Measurements from ENCODE around the gene KIF4A. TPM values are rescaled to one million over a fixed set of nuclear protein-coding genes. Genes with fewer than 3 reads are reported as not detected.

The KIF4A gene
- total and polyA plus RNA-seq, 5 donors, result 0.05 to 0.65 (median 0.28) TPM

DNA sequence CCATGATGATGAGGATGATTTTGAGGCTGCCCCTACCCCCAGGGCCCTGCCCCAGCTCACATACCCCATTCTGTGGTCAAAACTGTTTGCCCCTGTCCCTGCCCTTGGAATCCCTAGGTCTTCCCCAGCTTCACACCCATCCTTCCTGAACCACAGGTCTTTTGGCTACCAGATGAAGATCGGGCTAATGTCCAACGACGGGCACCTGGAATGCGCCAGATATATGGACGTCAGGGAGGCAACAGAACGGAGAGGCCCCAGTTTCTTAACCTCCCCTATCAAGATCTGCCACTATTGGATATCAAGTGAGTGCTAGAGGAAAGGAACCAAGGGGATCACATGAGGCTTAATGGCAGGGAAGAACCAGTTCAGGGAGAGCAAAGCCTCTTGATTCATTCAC lies 139.9 kb downstream of the KIF4A start:
- 84% methylated on average over 6 of the region's 6 CpGs for WGBS
- intact Hi-C loops (cut with DNase I), result no loop called here
- Histone ChIP-seq H3K27ac (ENCODE audit: low read length) (no peak overlapping the region), H3K27me3 (ENCODE audit: control insufficient read depth, insufficient read depth) (no peaks in the 10 kb centered on the region), H3K4me3 (ENCODE audit: low read length) (no peak overlapping the region), H3K4me1 (ENCODE audit: control insufficient read depth, insufficient read depth, low read length) (peaks cover 3% of the 10 kb centered on the region), H3K9me3 (ENCODE audit: control insufficient read depth, low read length) (no peaks in the 10 kb centered on the region)
- DNase-seq (no peak), ATAC-seq (no peak)

DNA sequence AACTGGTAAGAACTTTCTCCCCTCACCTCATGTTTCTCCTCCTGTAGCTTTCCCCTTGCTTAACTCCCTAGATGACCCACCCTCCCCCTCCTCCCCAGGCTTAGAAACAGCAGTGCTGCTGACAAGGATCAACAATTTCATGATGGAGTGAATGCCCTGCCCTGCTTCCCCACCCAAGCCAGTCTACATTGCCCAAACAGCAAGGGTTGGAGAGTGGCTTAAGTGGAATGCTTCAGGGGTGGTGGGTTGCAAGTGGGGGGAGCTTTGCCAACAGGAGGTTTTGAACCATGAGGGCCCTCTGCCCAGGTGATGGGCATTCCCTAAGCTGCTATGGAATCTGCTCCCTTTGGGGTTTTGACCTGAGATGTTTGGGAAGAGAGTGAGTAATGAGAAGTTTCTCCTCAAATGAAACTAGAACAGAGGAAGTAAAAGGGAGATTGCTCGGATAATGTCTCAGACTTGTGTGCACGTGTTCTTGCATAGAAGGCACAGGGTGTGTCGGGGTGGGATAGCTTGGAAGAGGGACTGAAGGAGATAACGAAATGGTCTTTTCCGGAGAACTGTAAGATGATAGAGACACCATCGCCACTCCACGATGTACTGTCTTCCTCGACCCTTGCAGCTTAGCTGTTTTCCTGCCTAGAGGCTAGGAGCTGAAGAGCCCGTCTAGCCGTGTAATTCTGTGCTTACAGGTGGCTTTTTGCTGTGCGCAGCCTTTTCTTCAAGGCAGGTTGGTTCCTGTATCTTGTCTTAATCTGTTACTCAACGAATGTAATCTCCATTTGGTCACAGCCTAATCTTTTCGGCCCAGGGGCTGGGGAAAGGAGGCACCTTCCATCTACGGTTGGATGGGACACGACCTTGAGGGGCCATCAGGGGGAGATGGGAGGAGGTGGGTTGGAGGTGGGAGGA lies 143.3 kb downstream of the KIF4A start:
- ATAC-seq (no peak), DNase-seq (no peak)
- intact Hi-C loops (cut with DNase I), result no loop called here
- WGBS, result 54% methylated on average over 15 of the region's 15 CpGs
- no peaks in the 10 kb centered on the region for H3K27me3 ChIP-seq (ENCODE audit: control insufficient read depth, insufficient read depth)
- peaks cover 3% of the 10 kb centered on the region for H3K4me1 ChIP-seq (ENCODE audit: control insufficient read depth, insufficient read depth, low read length)
- H3K9me3 ChIP-seq (ENCODE audit: control insufficient read depth, low read length), result no peaks in the 10 kb centered on the region
- H3K4me3 ChIP-seq (ENCODE audit: low read length), result peak overlapping the region; percentile 53
- H3K27ac ChIP-seq (ENCODE audit: low read length), result no peak overlapping the region

DNA sequence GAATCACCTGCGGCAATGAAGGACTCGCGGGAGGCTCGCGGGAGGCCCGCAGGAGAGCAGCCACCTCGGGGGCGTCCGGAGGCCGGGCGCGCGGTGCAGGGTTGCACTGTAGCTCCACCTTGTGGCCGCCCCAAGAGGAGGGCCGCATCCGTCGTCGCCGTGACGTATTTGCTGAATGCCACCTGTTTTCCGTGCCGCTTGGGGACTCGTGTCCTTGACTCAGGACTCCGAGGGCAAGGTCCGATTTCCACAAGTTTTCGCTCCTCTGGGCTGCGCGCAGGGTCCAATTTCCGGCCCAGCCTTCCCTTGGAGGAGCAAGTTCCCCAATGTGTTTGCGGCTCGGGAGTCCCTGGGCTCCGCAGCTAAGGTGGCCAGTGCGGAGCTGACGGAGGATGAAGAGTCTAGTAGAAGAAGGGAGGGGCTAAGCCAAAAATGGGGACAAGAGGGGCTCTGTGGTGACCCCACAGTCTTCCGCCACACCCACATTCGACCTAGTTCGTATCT lies 144.0 kb downstream of the KIF4A start:
- peak overlapping the region; percentile 94 for H3K27ac ChIP-seq (ENCODE audit: low read length)
- WGBS, result under 1% methylated on average over 37 of the region's 37 CpGs
- ATAC-seq, result peak; percentile 80 to 81
- peak overlapping the region; percentile 53 for H3K4me3 ChIP-seq (ENCODE audit: low read length)
- intact Hi-C loops (cut with DNase I), result no loop called here
- no peaks in the 10 kb centered on the region for H3K9me3 ChIP-seq (ENCODE audit: control insufficient read depth, low read length)
- peaks cover 3% of the 10 kb centered on the region for H3K4me1 ChIP-seq (ENCODE audit: control insufficient read depth, insufficient read depth, low read length)
- H3K27me3 ChIP-seq (ENCODE audit: control insufficient read depth, insufficient read depth), result no peaks in the 10 kb centered on the region
- DNase-seq, result peak; percentile 68 to 87 (median 81)

DNA sequence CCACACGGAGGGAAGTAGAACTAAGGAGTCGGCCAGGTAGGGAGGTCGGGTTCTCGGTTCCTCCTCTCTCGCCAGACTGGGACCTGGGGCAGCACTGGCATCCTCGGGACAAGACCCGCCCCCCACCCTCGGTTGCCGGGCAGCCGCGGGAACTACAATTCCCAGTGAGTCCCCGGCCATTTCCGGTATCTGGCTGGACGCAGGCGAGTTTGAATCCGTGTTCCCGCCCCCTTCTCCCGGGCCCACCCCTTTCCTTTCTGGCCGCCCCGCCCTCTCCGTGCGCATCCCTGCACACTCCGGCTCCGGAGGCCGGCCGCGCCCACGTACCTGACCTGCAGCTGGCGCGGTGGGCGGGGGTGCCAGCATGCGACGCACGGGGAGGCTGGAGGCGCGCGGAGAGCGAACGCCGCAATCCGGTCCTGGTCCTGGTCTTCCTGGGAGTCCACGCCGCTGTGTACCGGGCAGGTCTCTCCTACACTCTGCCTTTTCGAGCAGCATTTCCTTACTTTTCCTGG lies 144.5 kb downstream of the KIF4A start:
- ATAC-seq (peak; percentile 96 to 97), DNase-seq (peak; percentile 86 to 94 (median 93))
- peak overlapping the region; percentile 53 for H3K4me3 ChIP-seq (ENCODE audit: low read length)
- H3K27ac ChIP-seq (ENCODE audit: low read length), result peak overlapping the region; percentile 94
- WGBS, result 1% methylated on average over 41 of the region's 45 CpGs
- H3K4me1 ChIP-seq (ENCODE audit: control insufficient read depth, insufficient read depth, low read length), result peaks cover 3% of the 10 kb centered on the region
- H3K9me3 ChIP-seq (ENCODE audit: control insufficient read depth, low read length), result no peaks in the 10 kb centered on the region
- intact Hi-C loops (cut with DNase I), result no loop called here
- no peaks in the 10 kb centered on the region for H3K27me3 ChIP-seq (ENCODE audit: control insufficient read depth, insufficient read depth)

DNA sequence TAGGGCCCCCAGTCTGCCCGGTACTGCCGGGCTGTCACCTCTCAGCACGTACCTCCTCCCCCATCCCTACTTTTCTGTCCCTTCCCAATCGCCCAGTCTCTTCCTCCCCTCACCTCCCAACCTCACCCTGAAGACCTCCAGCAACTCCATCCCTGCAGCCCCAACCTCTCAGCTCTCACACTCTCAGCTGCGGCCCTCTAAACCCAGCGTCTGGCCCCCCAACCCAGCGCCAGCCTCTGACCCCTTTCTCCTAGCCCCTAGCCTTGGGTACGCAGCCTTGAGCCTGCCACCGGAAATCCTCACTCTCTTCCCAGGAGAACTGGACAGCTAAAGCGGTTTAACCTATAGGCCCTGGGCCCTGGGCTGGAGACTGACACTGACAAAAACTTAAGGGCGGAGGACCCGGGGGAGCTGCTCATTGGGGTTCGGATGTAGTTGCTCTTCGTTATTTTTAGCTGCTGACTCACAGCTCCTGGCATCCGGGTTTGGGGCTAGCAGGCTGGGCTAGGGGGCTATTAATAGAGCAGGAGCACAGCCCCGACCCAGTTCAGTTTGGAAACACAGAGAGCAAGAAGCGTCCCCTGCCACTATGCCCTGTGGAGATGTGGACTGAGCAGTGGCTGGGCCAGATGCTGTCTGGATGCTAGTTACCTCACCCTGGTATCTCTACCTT lies 145.1 kb downstream of the KIF4A start:
- DNase-seq, result peak; percentile 44 to 65 (median 62)

DNA sequence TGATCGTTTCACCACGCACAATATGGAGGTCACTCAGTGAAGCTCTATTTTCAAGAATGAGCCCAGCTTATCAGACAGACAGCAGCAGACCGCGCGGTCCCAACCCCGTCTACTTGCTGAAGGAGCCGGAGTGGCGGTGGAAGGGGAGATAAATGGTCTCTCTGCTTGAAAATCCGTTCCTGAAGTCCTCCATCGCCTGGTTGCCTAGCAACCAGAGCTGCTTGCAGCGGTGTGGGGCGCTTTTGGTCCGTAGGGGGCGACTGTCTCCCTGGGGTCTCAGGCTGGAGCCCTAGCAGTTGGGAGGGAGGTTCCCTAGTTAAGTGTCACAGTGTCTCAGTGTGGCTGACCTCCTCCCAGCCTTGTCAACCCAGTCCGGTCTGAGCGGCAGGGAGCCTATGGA lies 146.4 kb downstream of the KIF4A start:
- H3K4me3 ChIP-seq (ENCODE audit: low read length), result no peak overlapping the region
- ATAC-seq (no peak), DNase-seq (no peak)
- 20% methylated on average over 16 of the region's 16 CpGs for WGBS
- peak overlapping the region; percentile 58 for H3K27ac ChIP-seq (ENCODE audit: low read length)
- intact Hi-C loops (cut with DNase I), result no loop called here
- peaks cover 3% of the 10 kb centered on the region for H3K4me1 ChIP-seq (ENCODE audit: control insufficient read depth, insufficient read depth, low read length)
- no peaks in the 10 kb centered on the region for H3K9me3 ChIP-seq (ENCODE audit: control insufficient read depth, low read length)
- H3K27me3 ChIP-seq (ENCODE audit: control insufficient read depth, insufficient read depth), result no peaks in the 10 kb centered on the region

More for the DNA sequence above, 145.1 kb downstream of the KIF4A start:
- WGBS, result 9% methylated on average over 17 of the region's 17 CpGs
- ATAC-seq, result peak; percentile 28 to 50
- Histone ChIP-seq H3K9me3 (ENCODE audit: control insufficient read depth, low read length) (no peaks in the 10 kb centered on the region), H3K27ac (ENCODE audit: low read length) (peak overlapping the region; percentile 96), H3K4me3 (ENCODE audit: low read length) (peak overlapping the region; percentile 53), H3K27me3 (ENCODE audit: control insufficient read depth, insufficient read depth) (no peaks in the 10 kb centered on the region), H3K4me1 (ENCODE audit: control insufficient read depth, insufficient read depth, low read length) (peaks cover 3% of the 10 kb centered on the region)
- intact Hi-C loops (cut with DNase I), result no loop called here

DNA sequence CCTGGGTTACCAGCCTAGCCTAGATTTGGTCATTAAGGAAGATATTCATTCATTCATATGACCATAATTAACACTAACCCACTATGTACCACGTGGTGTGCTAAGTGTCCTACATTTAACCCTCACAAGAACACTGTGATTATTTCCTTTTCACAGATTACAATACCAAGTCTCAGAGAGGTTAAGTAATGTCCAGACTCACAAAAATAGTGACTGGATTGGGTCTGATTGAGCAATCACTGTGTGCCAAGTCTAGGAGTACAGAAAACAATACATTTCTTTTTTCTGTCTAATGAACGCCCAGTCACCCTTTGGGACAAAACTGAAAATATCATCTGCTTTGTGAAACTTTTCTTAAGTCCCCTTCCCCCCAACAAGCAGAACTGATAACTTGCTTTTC lies 147.1 kb downstream of the KIF4A start:
- Histone ChIP-seq H3K27me3 (ENCODE audit: control insufficient read depth, insufficient read depth) (no peaks in the 10 kb centered on the region), H3K4me1 (ENCODE audit: control insufficient read depth, insufficient read depth, low read length) (peaks cover 3% of the 10 kb centered on the region), H3K4me3 (ENCODE audit: low read length) (no peak overlapping the region), H3K9me3 (ENCODE audit: control insufficient read depth, low read length) (no peaks in the 10 kb centered on the region), H3K27ac (ENCODE audit: low read length) (no peak overlapping the region)
- WGBS, result 37% methylated on average over 2 of the region's 2 CpGs
- intact Hi-C loops (cut with DNase I), result no loop called here
- ATAC-seq, result no peak
- no peak for DNase-seq

DNA sequence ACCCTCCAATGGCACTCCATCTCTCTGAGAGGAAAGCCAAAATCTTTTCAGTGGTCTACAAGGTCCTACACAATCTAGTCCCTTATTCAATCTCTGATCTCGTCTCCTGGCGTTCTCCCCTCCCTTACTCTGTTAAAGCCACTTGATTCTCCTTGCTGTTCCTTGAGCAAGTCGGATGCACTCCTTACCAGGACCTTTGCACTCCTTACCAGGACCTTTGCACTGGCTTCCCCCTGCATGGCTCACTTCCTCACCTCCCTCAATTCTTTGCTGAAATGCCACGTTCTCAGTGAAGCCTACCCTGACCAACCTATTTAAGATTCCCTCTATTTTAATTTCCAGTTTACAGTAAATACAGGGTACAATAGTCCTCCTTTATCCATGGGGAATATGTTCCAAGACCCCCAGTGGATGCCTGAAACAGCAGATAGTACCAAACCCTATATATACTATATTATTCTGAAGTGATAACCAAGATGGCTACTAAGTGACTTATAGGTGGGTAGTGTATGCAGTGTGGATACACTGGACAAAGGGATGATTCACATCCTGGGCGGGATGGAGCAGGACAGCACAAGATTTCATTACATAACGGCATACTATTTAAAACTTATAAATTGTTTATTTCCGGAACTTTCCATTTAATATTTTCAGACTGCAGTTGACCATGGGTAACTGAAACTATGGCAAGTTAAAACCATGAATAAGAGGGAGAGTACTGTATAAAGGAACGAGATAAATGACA lies 148.2 kb downstream of the KIF4A start:
- Histone ChIP-seq H3K4me1 (ENCODE audit: control insufficient read depth, insufficient read depth, low read length) (peaks cover 3% of the 10 kb centered on the region), H3K4me3 (ENCODE audit: low read length) (no peak overlapping the region), H3K27me3 (ENCODE audit: control insufficient read depth, insufficient read depth) (no peaks in the 10 kb centered on the region), H3K9me3 (ENCODE audit: control insufficient read depth, low read length) (no peaks in the 10 kb centered on the region), H3K27ac (ENCODE audit: low read length) (no peak overlapping the region)
- WGBS, result 75% methylated on average over 8 of the region's 8 CpGs
- no peak for ATAC-seq
- no peak for DNase-seq
- intact Hi-C loops (cut with DNase I), result no loop called here

DNA sequence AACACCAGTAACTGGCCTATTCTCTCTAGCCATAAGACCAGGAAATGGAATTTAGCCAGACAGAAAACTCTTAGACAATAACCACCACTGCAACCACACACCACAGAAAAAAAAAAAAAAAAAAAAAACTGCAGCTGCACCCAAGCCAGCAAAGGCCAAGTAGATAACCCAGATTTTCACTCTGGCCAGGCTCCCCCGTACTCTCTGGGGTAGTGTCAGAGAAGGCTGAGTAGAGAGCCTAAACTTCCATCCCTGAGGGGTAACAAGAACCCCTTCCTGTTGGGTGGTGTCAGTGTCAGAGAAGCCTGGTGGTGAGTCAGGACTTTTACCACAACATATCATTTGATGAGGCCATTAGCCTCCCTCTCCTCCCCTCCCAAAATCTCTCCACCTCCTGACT lies 149.1 kb downstream of the KIF4A start:
- ATAC-seq (no peak), DNase-seq (no peak)
- Histone ChIP-seq H3K4me3 (ENCODE audit: low read length) (no peak overlapping the region), H3K27ac (ENCODE audit: low read length) (no peak overlapping the region), H3K4me1 (ENCODE audit: control insufficient read depth, insufficient read depth, low read length) (no peaks in the 10 kb centered on the region), H3K27me3 (ENCODE audit: control insufficient read depth, insufficient read depth) (no peaks in the 10 kb centered on the region), H3K9me3 (ENCODE audit: control insufficient read depth, low read length) (no peaks in the 10 kb centered on the region)
- 27% methylated on average over 1 of the region's 1 CpG for WGBS
- intact Hi-C loops (cut with DNase I), result no loop called here

DNA sequence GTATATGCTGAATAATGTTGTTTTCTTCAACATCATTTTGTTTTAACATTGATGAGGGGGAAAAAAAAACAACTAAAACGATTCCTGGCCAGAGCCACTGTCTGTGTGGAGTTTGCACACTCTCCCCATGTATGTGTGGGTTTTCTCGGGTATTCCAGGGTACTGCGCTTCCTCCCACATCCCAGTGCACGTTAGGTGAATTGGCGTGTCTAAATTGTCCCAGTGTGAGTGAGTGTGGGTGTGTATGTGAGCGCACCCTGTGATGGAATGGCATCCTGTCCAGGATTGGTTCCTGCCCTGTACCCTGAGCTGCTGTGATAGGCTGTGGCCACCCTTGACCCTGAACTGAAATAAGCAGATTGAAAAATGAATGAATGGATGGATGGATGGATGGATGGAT lies 152.3 kb downstream of the KIF4A start:
- no peak overlapping the region for H3K27ac ChIP-seq (ENCODE audit: low read length)
- no peaks in the 10 kb centered on the region for H3K27me3 ChIP-seq (ENCODE audit: control insufficient read depth, insufficient read depth)
- no peaks in the 10 kb centered on the region for H3K9me3 ChIP-seq (ENCODE audit: control insufficient read depth, low read length)
- WGBS, result 56% methylated on average over 6 of the region's 6 CpGs
- DNase-seq (no peak), ATAC-seq (no peak)
- H3K4me1 ChIP-seq (ENCODE audit: control insufficient read depth, insufficient read depth, low read length), result no peaks in the 10 kb centered on the region
- intact Hi-C loops (cut with DNase I), result no loop called here
- H3K4me3 ChIP-seq (ENCODE audit: low read length), result no peak overlapping the region
